Measurements from ENCODE around the gene SPACA4. TPM values are rescaled to one million over a fixed set of nuclear protein-coding genes. Genes with fewer than 3 reads are reported as not detected.
"Not testable (repeated sequence)": the region's sequence is repeated elsewhere in the genome, so short reads cannot be mapped to it uniquely, and the experiment has no call there.

The SPACA4 gene
- total and polyA plus RNA-seq, 10 donors, result not detected

DNA sequence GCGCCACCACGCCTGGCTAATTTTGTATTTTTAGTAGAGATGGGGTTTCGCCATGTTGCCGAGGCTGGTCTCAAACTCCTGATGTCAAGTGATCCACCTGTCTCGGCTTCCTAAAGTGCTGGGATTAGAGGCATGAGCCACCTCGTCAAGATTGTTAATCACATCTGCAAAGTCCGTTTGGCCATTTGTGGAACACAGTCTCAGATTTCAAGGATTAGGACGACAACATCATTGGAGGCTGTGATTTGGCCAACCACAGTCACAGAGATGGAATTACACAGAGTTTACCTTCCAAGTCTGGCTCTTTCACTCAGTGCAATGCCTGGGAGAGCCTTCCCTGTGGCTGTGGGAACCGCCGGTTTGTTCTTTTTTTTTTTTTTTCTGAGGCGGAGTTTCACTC lies 36.7 kb upstream of the SPACA4 start:
- TF ChIP-seq POLR2AphosphoS5 (IDR thresholded peaks at IDR 0.05) (no peak), POLR2A (IDR thresholded peaks at IDR 0.05) (no peak)
- TF ChIP-seq, protein P1, sequence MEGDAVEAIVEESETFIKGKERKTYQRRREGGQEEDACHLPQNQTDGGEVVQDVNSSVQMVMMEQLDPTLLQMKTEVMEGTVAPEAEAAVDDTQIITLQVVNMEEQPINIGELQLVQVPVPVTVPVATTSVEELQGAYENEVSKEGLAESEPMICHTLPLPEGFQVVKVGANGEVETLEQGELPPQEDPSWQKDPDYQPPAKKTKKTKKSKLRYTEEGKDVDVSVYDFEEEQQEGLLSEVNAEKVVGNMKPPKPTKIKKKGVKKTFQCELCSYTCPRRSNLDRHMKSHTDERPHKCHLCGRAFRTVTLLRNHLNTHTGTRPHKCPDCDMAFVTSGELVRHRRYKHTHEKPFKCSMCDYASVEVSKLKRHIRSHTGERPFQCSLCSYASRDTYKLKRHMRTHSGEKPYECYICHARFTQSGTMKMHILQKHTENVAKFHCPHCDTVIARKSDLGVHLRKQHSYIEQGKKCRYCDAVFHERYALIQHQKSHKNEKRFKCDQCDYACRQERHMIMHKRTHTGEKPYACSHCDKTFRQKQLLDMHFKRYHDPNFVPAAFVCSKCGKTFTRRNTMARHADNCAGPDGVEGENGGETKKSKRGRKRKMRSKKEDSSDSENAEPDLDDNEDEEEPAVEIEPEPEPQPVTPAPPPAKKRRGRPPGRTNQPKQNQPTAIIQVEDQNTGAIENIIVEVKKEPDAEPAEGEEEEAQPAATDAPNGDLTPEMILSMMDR (IDR thresholded peaks at IDR 0.05 in 8 of 11, conservative IDR thresholded peaks at IDR 0.05 in 3 of 11), result no peak
- DNase-seq, result no peak
- Histone ChIP-seq H3K36me3 (no peaks in the 10 kb centered on the region), H3K4me3 (no peak overlapping the region), H3K27me3 (replicated peaks in 1 of 7) (peaks cover 0 to 38% (median 6%) of the 10 kb centered on the region in 7 donors), H3K4me1 (peaks cover 0 to 5% (median 0%) of the 10 kb centered on the region in 6 donors), H3K27ac (no peak overlapping the region), H3K9me3 (no peaks in the 10 kb centered on the region)
- WGBS, 5 donors, result 62 to 81% (median 67%) methylated on average over 9 to 11 of the region's 11 CpGs
- intact Hi-C loops (cut with DNase I; ENCODE audit: low total_unique reads), result no loop called here

GRCh38 chr19:48571378-48572162 lies 35.0 kb upstream of the SPACA4 start:
- Histone ChIP-seq H3K4me3 (no peak overlapping the region), H3K27ac (no peak overlapping the region), H3K36me3 (no peaks in the 10 kb centered on the region), H3K27me3 (replicated peaks in 1 of 7) (peaks cover 0 to 35% (median 6%) of the 10 kb centered on the region in 7 donors), H3K9me3 (no peaks in the 10 kb centered on the region), H3K4me1 (peaks cover 0 to 6% (median 0%) of the 10 kb centered on the region in 6 donors)
- no peak for DNase-seq
- intact Hi-C loops (cut with DNase I; ENCODE audit: low total_unique reads), result no loop called here
- 69 to 85% (median 77%) methylated on average over 5 of the region's 5 CpGs for WGBS, 5 donors
- TF ChIP-seq, protein P1 (IDR thresholded peaks at IDR 0.05 in 8 of 11, conservative IDR thresholded peaks at IDR 0.05 in 3 of 11), result no peak
- TF ChIP-seq POLR2AphosphoS5 (IDR thresholded peaks at IDR 0.05) (no peak), POLR2A (IDR thresholded peaks at IDR 0.05) (no peak)

GRCh38 chr19:48573163-48573505 lies 33.4 kb upstream of the SPACA4 start:
- peaks cover 0 to 6% (median 0%) of the 10 kb centered on the region in 6 donors for H3K4me1 ChIP-seq
- H3K27ac ChIP-seq, result no peak overlapping the region
- intact Hi-C loops (cut with DNase I; ENCODE audit: low total_unique reads), result no loop called here
- H3K4me3 ChIP-seq, result no peak overlapping the region
- TF ChIP-seq, protein P1 (IDR thresholded peaks at IDR 0.05 in 8 of 11, conservative IDR thresholded peaks at IDR 0.05 in 3 of 11), result no peak
- no peak for TF ChIP-seq POLR2AphosphoS5 (IDR thresholded peaks at IDR 0.05)
- no peak for TF ChIP-seq POLR2A (IDR thresholded peaks at IDR 0.05)
- DNase-seq, result no peak
- H3K36me3 ChIP-seq, result no peaks in the 10 kb centered on the region
- no peaks in the 10 kb centered on the region for H3K9me3 ChIP-seq
- WGBS, 5 donors, result 71 to 91% (median 86%) methylated on average over 12 of the region's 12 CpGs
- peaks cover 0 to 20% (median 6%) of the 10 kb centered on the region in 7 donors for H3K27me3 ChIP-seq (replicated peaks in 1 of 7)

GRCh38 chr19:48575931-48576622 lies 30.5 kb upstream of the SPACA4 start:
- no peak for DNase-seq
- intact Hi-C loops (cut with DNase I; ENCODE audit: low total_unique reads), result no loop called here
- WGBS, 5 donors, result 77 to 83% (median 80%) methylated on average over 22 to 23 of the region's 23 CpGs
- Histone ChIP-seq H3K4me1 (peaks cover 0 to 6% (median 0%) of the 10 kb centered on the region in 6 donors), H3K9me3 (no peaks in the 10 kb centered on the region), H3K4me3 (no peak overlapping the region), H3K27ac (no peak overlapping the region), H3K36me3 (no peaks in the 10 kb centered on the region), H3K27me3 (replicated peaks in 1 of 7) (no peaks in the 10 kb centered on the region)
- TF ChIP-seq POLR2A (IDR thresholded peaks at IDR 0.05), result no peak
- TF ChIP-seq, protein P1 (IDR thresholded peaks at IDR 0.05 in 8 of 11, conservative IDR thresholded peaks at IDR 0.05 in 3 of 11), result no peak
- TF ChIP-seq POLR2AphosphoS5 (IDR thresholded peaks at IDR 0.05), result no peak

DNA sequence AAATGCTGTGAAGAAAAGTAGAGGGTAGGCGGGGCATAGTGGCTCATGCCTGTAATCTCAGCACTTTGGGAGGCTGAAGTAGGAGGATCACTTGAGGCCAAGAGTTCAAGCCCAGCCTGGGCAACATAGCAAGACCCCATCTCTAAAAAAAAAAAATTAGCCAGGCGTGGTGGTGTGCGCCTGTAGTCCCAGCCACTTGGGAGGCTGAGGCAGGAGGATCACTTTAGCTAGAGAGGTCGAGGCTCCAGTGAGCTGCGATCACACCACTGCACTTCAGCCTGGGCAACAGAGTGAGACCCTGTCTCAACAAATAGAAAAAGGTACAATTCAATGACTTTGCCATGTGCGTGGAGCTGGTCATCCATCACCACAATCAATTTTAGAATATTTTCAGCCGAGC lies 28.6 kb upstream of the SPACA4 start:
- H3K27ac ChIP-seq; H3K9me3 ChIP-seq; H3K36me3 ChIP-seq; H3K27me3 ChIP-seq (replicated peaks in 1 of 7); DNase-seq; H3K4me1 ChIP-seq; intact Hi-C loops (cut with DNase I; ENCODE audit: low total_unique reads); H3K4me3 ChIP-seq: not testable (repeated sequence)
- 89 to 94% (median 91%) methylated on average over 7 of the region's 7 CpGs for whole genome bisulfite sequencing, 5 donors

All from spleen (tissue), 11 donors.